ENCODE data around the gene CTSD. TPM values are rescaled to one million over a fixed set of nuclear protein-coding genes. Genes with fewer than 3 reads are reported as not detected.

CTSD gene
- total RNA-seq, 2 donors from 2014 or later, result 427 to 1,049 TPM

- DNase-seq (ENCODE audit: low spot score) (no peak), ATAC-seq (ENCODE audit: insufficient number of reproducible peaks, low FRiP score, low read depth) (no peak)
- H3K27ac ChIP-seq, result no peak overlapping the region
- H3K36me3 ChIP-seq, result no peaks in the 10 kb centered on the region
- H3K4me3 ChIP-seq, result no peak overlapping the region
- TF ChIP-seq, protein P1, sequence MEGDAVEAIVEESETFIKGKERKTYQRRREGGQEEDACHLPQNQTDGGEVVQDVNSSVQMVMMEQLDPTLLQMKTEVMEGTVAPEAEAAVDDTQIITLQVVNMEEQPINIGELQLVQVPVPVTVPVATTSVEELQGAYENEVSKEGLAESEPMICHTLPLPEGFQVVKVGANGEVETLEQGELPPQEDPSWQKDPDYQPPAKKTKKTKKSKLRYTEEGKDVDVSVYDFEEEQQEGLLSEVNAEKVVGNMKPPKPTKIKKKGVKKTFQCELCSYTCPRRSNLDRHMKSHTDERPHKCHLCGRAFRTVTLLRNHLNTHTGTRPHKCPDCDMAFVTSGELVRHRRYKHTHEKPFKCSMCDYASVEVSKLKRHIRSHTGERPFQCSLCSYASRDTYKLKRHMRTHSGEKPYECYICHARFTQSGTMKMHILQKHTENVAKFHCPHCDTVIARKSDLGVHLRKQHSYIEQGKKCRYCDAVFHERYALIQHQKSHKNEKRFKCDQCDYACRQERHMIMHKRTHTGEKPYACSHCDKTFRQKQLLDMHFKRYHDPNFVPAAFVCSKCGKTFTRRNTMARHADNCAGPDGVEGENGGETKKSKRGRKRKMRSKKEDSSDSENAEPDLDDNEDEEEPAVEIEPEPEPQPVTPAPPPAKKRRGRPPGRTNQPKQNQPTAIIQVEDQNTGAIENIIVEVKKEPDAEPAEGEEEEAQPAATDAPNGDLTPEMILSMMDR (IDR thresholded peaks at IDR 0.05), result no peak
- no peaks in the 10 kb centered on the region for H3K27me3 ChIP-seq (replicated peaks; ENCODE audit: insufficient read depth)
- H3K9me3 ChIP-seq, result peaks cover 11% of the 10 kb centered on the region
- no peaks in the 10 kb centered on the region for H3K4me1 ChIP-seq (ENCODE audit: control insufficient read depth in 1 of 2, low read depth in 2 of 2)
Measured at GRCh38 chr11:1737080-1737757, 26.5 kb downstream of the CTSD start.

DNA sequence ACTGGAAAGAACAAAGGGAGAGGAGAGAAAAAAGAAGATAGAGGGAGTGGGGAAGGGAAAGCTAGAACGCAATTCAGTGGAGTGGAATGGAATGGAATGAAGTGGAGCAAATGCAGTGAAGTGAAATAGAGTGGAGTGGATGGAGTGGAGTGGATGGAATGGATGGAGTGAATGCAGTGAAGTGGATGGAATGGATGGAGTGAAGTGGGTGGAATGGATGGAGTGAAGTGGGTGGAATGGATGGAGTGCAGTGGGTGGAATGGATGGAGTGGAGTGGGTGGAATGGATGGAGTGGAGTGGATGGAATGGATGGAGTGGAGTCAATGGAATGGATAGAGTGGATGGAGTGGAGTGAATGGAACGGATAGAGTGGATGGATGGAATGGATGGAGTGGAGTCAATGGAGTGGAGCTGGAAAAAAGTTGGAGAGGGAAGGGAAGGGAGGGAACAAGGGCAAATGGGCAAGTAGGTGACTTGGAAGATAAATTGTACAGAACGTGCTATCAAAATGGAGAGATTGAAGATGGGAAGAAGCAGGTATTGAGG, 27.2 kb downstream of the CTSD start:
- no peaks in the 10 kb centered on the region for H3K4me1 ChIP-seq (ENCODE audit: control insufficient read depth in 1 of 2, low read depth in 2 of 2)
- H3K27ac ChIP-seq, result no peak overlapping the region
- no peaks in the 10 kb centered on the region for H3K27me3 ChIP-seq (replicated peaks; ENCODE audit: insufficient read depth)

DNA sequence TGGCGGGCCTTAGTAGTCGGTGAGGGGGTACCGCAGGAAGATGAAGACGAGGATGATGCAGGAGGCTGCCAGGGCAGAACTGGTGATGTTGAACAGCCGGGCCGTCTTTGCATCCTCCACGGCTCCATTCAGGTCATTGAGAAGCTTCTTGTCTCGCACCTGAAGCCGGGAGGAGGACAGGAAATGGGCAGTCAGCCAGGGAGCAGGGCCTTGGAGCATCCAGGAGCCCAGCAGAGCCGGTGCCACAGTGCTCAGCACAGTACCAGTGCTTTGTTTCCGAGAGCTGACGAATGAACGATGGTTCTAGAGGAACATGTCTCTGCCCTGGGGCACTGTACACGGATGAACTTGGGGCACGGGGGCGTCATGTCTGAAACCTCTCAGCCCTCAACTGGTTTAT, 28.5 kb downstream of the CTSD start:
- Histone ChIP-seq H3K4me1 (ENCODE audit: control insufficient read depth in 1 of 2, low read depth in 2 of 2) (no peaks in the 10 kb centered on the region), H3K27ac (no peak overlapping the region), H3K36me3 (no peaks in the 10 kb centered on the region), H3K27me3 (replicated peaks; ENCODE audit: insufficient read depth) (no peaks in the 10 kb centered on the region), H3K4me3 (no peak overlapping the region), H3K9me3 (peaks cover 11% of the 10 kb centered on the region)
- TF ChIP-seq, protein P1 (IDR thresholded peaks at IDR 0.05), result no peak
- DNase-seq (ENCODE audit: low spot score) (no peak), ATAC-seq (ENCODE audit: insufficient number of reproducible peaks, low FRiP score, low read depth) (no peak)

More for the DNA sequence above, 27.2 kb downstream of the CTSD start:
- TF ChIP-seq, protein P1 (IDR thresholded peaks at IDR 0.05), result no peak
- ATAC-seq (ENCODE audit: insufficient number of reproducible peaks, low FRiP score, low read depth) (no peak), DNase-seq (ENCODE audit: low spot score) (no peak)
- H3K4me3 ChIP-seq, result no peak overlapping the region
- H3K9me3 ChIP-seq, result peaks cover 11% of the 10 kb centered on the region
- H3K36me3 ChIP-seq, result no peaks in the 10 kb centered on the region

DNA sequence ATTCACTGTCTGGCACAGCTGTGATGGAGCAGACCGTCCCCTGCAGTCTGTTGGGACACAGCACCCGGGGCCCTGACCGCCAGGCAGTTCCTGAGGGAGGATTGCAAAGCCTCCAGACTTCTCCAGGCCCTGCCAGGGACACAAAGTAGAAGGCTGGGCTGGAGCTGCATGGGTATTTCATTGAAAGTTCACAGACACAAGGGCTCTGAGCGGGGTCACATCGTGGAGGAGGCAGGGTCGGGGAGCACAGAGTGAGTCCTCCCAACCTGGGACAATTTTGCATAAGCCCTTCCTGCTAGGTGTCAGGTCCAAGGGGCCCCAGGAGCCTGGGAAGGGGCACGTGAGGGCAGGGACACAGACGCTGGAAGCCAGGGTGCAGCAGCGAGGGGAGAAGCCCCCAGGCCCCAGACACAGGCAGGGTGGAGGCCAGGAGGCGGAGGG, 29.1 kb downstream of the CTSD start:
- DNase-seq (ENCODE audit: low spot score) (no peak), ATAC-seq (ENCODE audit: insufficient number of reproducible peaks, low FRiP score, low read depth) (no peak)
- H3K4me1 ChIP-seq (ENCODE audit: control insufficient read depth in 1 of 2, low read depth in 2 of 2), result no peaks in the 10 kb centered on the region
- no peak overlapping the region for H3K27ac ChIP-seq
- no peak overlapping the region for H3K4me3 ChIP-seq
- TF ChIP-seq, protein P1 (IDR thresholded peaks at IDR 0.05), result no peak
- no peaks in the 10 kb centered on the region for H3K36me3 ChIP-seq
- H3K9me3 ChIP-seq, result peaks cover 11% of the 10 kb centered on the region
- H3K27me3 ChIP-seq (replicated peaks; ENCODE audit: insufficient read depth), result no peaks in the 10 kb centered on the region

GRCh38 chr11:1733716-1734640, 29.7 kb downstream of the CTSD start:
- TF ChIP-seq, protein P1 (IDR thresholded peaks at IDR 0.05), result no peak
- Histone ChIP-seq H3K4me3 (no peak overlapping the region), H3K4me1 (ENCODE audit: control insufficient read depth in 1 of 2, low read depth in 2 of 2) (no peaks in the 10 kb centered on the region), H3K36me3 (no peaks in the 10 kb centered on the region), H3K9me3 (peaks cover 11% of the 10 kb centered on the region), H3K27ac (no peak overlapping the region), H3K27me3 (replicated peaks; ENCODE audit: insufficient read depth) (no peaks in the 10 kb centered on the region)
- ATAC-seq (ENCODE audit: insufficient number of reproducible peaks, low FRiP score, low read depth) (no peak), DNase-seq (ENCODE audit: low spot score) (no peak)
